Measurements from ENCODE around the gene NOS3. TPM values are rescaled to one million over a fixed set of nuclear protein-coding genes. Genes with fewer than 3 reads are reported as not detected.

NOS3 gene
- total and polyA plus RNA-seq, 9 of the 15 experiments (the other 6 are each of a cell fraction or from before 2014, with no cell fraction given): 1.1 to 121 (median 23.6) TPM

DNA sequence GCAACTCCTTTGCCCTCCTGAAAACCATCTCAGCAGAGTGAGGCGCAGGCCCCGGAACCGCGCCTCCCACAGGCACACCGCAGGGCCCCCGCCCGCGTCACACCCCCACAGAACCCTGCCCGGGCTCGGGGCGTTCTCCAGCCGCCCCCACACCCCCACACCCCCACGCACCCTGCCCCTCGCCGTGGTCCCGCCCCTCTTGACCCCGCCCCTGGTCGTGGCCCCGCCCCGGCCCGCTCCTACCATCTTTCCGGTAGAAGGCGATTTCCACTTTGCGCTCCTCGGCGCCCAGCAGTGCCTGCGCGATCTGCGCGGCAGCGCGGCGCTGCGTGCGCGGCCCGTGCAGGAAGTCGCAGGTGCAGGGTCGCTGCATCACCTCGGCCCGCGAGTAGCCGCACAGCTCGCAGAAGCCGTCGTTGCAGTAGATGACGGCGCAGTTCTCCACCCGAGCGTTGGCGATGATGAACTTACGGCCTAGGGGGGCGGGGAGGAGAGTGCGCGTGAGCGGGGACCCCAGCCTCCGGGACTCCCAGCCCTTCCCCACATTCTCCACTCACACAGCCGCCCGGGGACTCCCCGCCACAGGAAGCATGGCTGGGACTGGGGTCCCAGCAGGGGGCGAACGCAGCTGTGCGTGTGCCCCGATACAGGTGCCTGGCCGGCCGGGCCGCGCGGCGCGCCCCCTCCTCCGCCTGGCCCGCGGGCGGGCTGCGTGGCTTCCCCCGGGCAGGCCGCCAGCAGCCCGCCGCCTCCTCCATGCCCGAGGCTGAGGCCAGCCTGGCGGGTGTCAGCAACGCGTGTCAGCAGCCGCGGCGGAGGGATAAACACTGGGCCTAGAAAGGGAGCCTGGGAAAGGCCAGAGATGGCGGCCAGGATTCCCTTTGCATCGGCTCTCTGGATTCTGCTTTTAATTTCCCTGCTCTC lies 16.1 kb upstream of the NOS3 start (continued):
- TF ChIP-seq SNRNP70 (optimal IDR thresholded peaks at IDR 0.05; ENCODE audit: low read depth, low read length) (no peak), RBM25 (IDR thresholded peaks at IDR 0.05; ENCODE audit: low read depth, low read length, severe bottlenecking) (no peak), ZNF143 (CRISPR knock-in tag; IDR thresholded peaks at IDR 0.05) (no peak), MIER1 (IDR thresholded peaks at IDR 0.05; ENCODE audit: low read depth) (no peak), ZBTB1 (CRISPR knock-in tag; IDR thresholded peaks at IDR 0.05; ENCODE audit: borderline replicate concordance, low read depth) (peak; percentile 71), BRCA1 (IDR thresholded peaks at IDR 0.05) (no peak), BRCA1 (CRISPR knock-in tag; IDR thresholded peaks at IDR 0.05) (no peak), FOXJ2 (tag; IDR thresholded peaks at IDR 0.05) (no peak), MEIS2 (IDR thresholded peaks at IDR 0.05; ENCODE audit: partially characterized antibody) (peak; percentile 58), ARHGAP35 (IDR thresholded peaks at IDR 0.05; ENCODE audit: partially characterized antibody) (peak; percentile 45), RAD51 (IDR thresholded peaks at IDR 0.05; ENCODE audit: borderline replicate concordance, low read depth) (no peak), POLR2AphosphoS2 (IDR thresholded peaks at IDR 0.05; ENCODE audit: low read length) (0 out of 2 replicates have a peak, but pooled peaks have one; percentile 46), ADNP (tag; IDR thresholded peaks at IDR 0.05) (no peak), ZNF717 (CRISPR knock-in tag; IDR thresholded peaks at IDR 0.05) (no peak), BACH1 (tag; IDR thresholded peaks at IDR 0.05) (no peak), PPARD (CRISPR knock-in tag; IDR thresholded peaks at IDR 0.05) (no peak), MBD2 (IDR thresholded peaks at IDR 0.05; ENCODE audit: borderline replicate concordance, low read depth) (no peak; the same call in 1 of the 2 replicates), NELFE (IDR thresholded peaks at IDR 0.05; ENCODE audit: insufficient read depth, insufficient read length) (no peak), ZKSCAN3 (CRISPR knock-in tag; IDR thresholded peaks at IDR 0.05) (no peak), TCF3 (CRISPR knock-in tag; IDR thresholded peaks at IDR 0.05) (peak; percentile 35; the same call in 1 of the 2 replicates), FOXK1 (CRISPR knock-in tag; IDR thresholded peaks at IDR 0.05; ENCODE audit: borderline replicate concordance) (no peak), ZNF445 (CRISPR knock-in tag; IDR thresholded peaks at IDR 0.05; ENCODE audit: low read depth) (no peak), MCM7 (IDR thresholded peaks at IDR 0.05) (no peak), ILF3 (IDR thresholded peaks at IDR 0.05; ENCODE audit: borderline replicate concordance) (no peak)
- TF ChIP-seq, protein P1, sequence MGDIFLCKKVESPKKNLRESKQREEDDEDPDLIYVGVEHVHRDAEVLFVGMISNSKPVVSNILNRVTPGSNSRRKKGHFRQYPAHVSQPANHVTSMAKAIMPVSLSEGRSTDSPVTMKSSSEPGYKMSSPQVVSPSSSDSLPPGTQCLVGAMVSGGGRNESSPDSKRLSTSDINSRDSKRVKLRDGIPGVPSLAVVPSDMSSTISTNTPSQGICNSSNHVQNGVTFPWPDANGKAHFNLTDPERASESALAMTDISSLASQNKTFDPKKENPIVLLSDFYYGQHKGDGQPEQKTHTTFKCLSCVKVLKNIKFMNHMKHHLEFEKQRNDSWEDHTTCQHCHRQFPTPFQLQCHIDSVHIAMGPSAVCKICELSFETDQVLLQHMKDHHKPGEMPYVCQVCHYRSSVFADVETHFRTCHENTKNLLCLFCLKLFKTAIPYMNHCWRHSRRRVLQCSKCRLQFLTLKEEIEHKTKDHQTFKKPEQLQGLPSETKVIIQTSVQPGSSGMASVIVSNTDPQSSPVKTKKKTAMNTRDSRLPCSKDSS (IDR thresholded peaks at IDR 0.05; ENCODE audit: low read depth, partially characterized antibody): no peak
- TF ChIP-seq, protein P2, sequence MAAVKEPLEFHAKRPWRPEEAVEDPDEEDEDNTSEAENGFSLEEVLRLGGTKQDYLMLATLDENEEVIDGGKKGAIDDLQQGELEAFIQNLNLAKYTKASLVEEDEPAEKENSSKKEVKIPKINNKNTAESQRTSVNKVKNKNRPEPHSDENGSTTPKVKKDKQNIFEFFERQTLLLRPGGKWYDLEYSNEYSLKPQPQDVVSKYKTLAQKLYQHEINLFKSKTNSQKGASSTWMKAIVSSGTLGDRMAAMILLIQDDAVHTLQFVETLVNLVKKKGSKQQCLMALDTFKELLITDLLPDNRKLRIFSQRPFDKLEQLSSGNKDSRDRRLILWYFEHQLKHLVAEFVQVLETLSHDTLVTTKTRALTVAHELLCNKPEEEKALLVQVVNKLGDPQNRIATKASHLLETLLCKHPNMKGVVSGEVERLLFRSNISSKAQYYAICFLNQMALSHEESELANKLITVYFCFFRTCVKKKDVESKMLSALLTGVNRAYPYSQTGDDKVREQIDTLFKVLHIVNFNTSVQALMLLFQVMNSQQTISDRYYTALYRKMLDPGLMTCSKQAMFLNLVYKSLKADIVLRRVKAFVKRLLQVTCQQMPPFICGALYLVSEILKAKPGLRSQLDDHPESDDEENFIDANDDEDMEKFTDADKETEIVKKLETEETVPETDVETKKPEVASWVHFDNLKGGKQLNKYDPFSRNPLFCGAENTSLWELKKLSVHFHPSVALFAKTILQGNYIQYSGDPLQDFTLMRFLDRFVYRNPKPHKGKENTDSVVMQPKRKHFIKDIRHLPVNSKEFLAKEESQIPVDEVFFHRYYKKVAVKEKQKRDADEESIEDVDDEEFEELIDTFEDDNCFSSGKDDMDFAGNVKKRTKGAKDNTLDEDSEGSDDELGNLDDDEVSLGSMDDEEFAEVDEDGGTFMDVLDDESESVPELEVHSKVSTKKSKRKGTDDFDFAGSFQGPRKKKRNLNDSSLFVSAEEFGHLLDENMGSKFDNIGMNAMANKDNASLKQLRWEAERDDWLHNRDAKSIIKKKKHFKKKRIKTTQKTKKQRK (IDR thresholded peaks at IDR 0.05; ENCODE audit: borderline replicate concordance, low read depth, low read length): no peak

Data from K562 (cell line).